GM12801 (cell line): ENCODE data around the gene PCP4L1.

ENCODE experiments used
- CTCF ChIP-seq: IDR thresholded peaks from one replicate; pipeline ENCODE4 v1.5.1; 2011; ENCODE audit warnings: control low read depth; ENCODE audit not compliant: insufficient read length; ENCODE audit errors: extremely low read depth

PCP4L1 gene

GRCh38 chr1:161258439-161259344 is at the start of gene PCP4L1:
Gene PCP4L1 (plus strand): TSS chr1:161258745. CDS start chr1:161258975, 230 bp downstream.
- TF ChIP-seq CTCF: no peak

GRCh38 chr1:161209790-161210409 is 48.6 kb upstream of the PCP4L1 start:
- no peak for TF ChIP-seq CTCF

GRCh38 chr1:161214369-161214768 is 44.2 kb upstream of the PCP4L1 start:
- no peak for TF ChIP-seq CTCF

GRCh38 chr1:161215076-161215475 is 43.5 kb upstream of the PCP4L1 start, which contains the start of gene FCER1G:
Gene FCER1G (plus strand): TSS chr1:161215295. CDS start chr1:161215322, 27 bp downstream.
- no peak for TF ChIP-seq CTCF

GRCh38 chr1:161216945-161217712 is 41.4 kb upstream of the PCP4L1 start:
- TF ChIP-seq CTCF: no peak

GRCh38 chr1:161217831-161218230 is 40.7 kb upstream of the PCP4L1 start:
- TF ChIP-seq CTCF: no peak
